ENCODE data around the gene NOX1. TPM values are rescaled to one million over a fixed set of nuclear protein-coding genes. Genes with fewer than 3 reads are reported as not detected.

NOX1 gene
- total and polyA plus RNA-seq, 12 donors: 0.07 to 0.16 TPM; not detected in 10

Small RNAs within 50 kb of the gene (small RNA-seq; reads per million reads assigned to genes)
- 0 reads per million in 2 donors for gene RF00411

Other genes with a start within 250 kb of the NOX1 start
- 10 to 100 TPM; 21.6 to 70.4 (median 29.6) TPM for gene TSPAN6, start 237.6 kb downstream of the NOX1 start, total RNA-seq
- gene TSPAN6, start 237.6 kb downstream of the NOX1 start, polyA plus RNA-seq: 10 to 100 TPM; 12.5 to 28.4 (median 16.9) TPM
- 10 to 100 TPM; 10.7 to 73.3 (median 20.0) TPM for gene SRPX2, start 230.2 kb downstream of the NOX1 start, total RNA-seq
- 10 to 100 TPM in 2 of 3 donors, 1 to 10 TPM in 1; 9.0 to 18.3 (median 17.6) TPM for gene SRPX2, start 230.2 kb downstream of the NOX1 start, polyA plus RNA-seq
- 10 to 100 TPM in 1 of 9 donors, 1 to 10 TPM in 8; 3.4 to 12.3 (median 6.4) TPM for gene SYTL4, start 142.2 kb downstream of the NOX1 start, total RNA-seq
- gene SYTL4, start 142.2 kb downstream of the NOX1 start, polyA plus RNA-seq: 1 to 10 TPM; 4.0 to 5.3 (median 4.5) TPM
- 10 to 100 TPM in 7 of 9 donors, 1 to 10 TPM in 2; 8.2 to 17.0 (median 14.1) TPM for gene CSTF2, start 54.0 kb downstream of the NOX1 start, total RNA-seq
- 10 to 100 TPM in 1 of 3 donors, 1 to 10 TPM in 2; 3.3 to 14.8 (median 3.6) TPM for gene CSTF2, start 54.0 kb downstream of the NOX1 start, polyA plus RNA-seq
- gene XKRX, start 54.6 kb upstream of the NOX1 start, total RNA-seq: 1 to 10 TPM in 3 of 9 donors, under 1 TPM in 6; 0.22 to 2.6 (median 0.81) TPM
- gene XKRX, start 54.6 kb upstream of the NOX1 start, polyA plus RNA-seq: under 1 TPM; 0.16 to 0.47 (median 0.18) TPM
- not detected for gene ARL13A, start 95.3 kb upstream of the NOX1 start, total RNA-seq
- not detected for gene ARL13A, start 95.3 kb upstream of the NOX1 start, polyA plus RNA-seq
- 10 to 100 TPM in 8 of 9 donors, 1 to 10 TPM in 1; 6.9 to 19.8 (median 15.9) TPM for gene TRMT2B, start 177.8 kb upstream of the NOX1 start, total RNA-seq
- 10 to 100 TPM in 1 of 3 donors, 1 to 10 TPM in 2; 5.8 to 11.6 (median 9.0) TPM for gene TRMT2B, start 177.8 kb upstream of the NOX1 start, polyA plus RNA-seq
- gene TMEM35A, start 204.5 kb upstream of the NOX1 start, total RNA-seq: 1 to 10 TPM in 5 of 9 donors, under 1 TPM in 2, not detected in 2; 0.32 to 2.1 (median 1.3) TPM
- gene TMEM35A, start 204.5 kb upstream of the NOX1 start, polyA plus RNA-seq: 1 to 10 TPM in 2 of 3 donors, under 1 TPM in 1; 0.61 to 3.5 (median 1.0) TPM
- 1 to 10 TPM in 3 of 9 donors, under 1 TPM in 6; 0.06 to 9.2 (median 0.69) TPM for gene CENPI, start 223.8 kb upstream of the NOX1 start, total RNA-seq
- gene CENPI, start 223.8 kb upstream of the NOX1 start, polyA plus RNA-seq: 1 to 10 TPM in 1 of 3 donors, under 1 TPM in 2; 0.16 to 1.5 (median 0.27) TPM

All from adrenal gland (tissue), 12 donors.